Measurements from ENCODE around the gene PFN3. TPM values are rescaled to one million over a fixed set of nuclear protein-coding genes. Genes with fewer than 3 reads are reported as not detected.
"Not testable (repeated sequence)": the region's sequence is repeated elsewhere in the genome, so short reads cannot be mapped to it uniquely, and the experiment has no call there.

The PFN3 gene
- total and polyA plus RNA-seq, 2 experiments from 2014 or later: not detected

- Histone ChIP-seq H3K9me3 (ENCODE audit: low read depth) (no peaks in the 10 kb centered on the region), H3K27me3 (no peaks in the 10 kb centered on the region), H3K4me1 (ENCODE audit: low read depth) (peaks cover 43% of the 10 kb centered on the region), H3K36me3 (no peaks in the 10 kb centered on the region), H3K27ac (peak overlapping the region; percentile 76), H3K4me3 (peak overlapping the region; percentile 20)
- TF ChIP-seq, protein P1, sequence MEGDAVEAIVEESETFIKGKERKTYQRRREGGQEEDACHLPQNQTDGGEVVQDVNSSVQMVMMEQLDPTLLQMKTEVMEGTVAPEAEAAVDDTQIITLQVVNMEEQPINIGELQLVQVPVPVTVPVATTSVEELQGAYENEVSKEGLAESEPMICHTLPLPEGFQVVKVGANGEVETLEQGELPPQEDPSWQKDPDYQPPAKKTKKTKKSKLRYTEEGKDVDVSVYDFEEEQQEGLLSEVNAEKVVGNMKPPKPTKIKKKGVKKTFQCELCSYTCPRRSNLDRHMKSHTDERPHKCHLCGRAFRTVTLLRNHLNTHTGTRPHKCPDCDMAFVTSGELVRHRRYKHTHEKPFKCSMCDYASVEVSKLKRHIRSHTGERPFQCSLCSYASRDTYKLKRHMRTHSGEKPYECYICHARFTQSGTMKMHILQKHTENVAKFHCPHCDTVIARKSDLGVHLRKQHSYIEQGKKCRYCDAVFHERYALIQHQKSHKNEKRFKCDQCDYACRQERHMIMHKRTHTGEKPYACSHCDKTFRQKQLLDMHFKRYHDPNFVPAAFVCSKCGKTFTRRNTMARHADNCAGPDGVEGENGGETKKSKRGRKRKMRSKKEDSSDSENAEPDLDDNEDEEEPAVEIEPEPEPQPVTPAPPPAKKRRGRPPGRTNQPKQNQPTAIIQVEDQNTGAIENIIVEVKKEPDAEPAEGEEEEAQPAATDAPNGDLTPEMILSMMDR (IDR thresholded peaks at IDR 0.05; ENCODE audit: low read depth, low read length): no peak
- DNase-seq (ENCODE audit: low read depth in 1 of 2, low spot score in 1 of 2): peak; percentile 54 to 79
Measured at GRCh38 chr5:177362610-177363507, 37.6 kb downstream of the PFN3 start.

GRCh38 chr5:177362292-177362609, 38.2 kb downstream of the PFN3 start:
- Histone ChIP-seq H3K9me3 (ENCODE audit: low read depth) (no peaks in the 10 kb centered on the region), H3K27ac (peak overlapping the region; percentile 76), H3K4me1 (ENCODE audit: low read depth) (peaks cover 40% of the 10 kb centered on the region), H3K36me3 (no peaks in the 10 kb centered on the region), H3K4me3 (no peak overlapping the region), H3K27me3 (no peaks in the 10 kb centered on the region)
- TF ChIP-seq, protein P1 (IDR thresholded peaks at IDR 0.05; ENCODE audit: low read depth, low read length): no peak
- DNase-seq (ENCODE audit: low read depth in 1 of 2, low spot score in 1 of 2): no peak

GRCh38 chr5:177361418-177362291, 38.8 kb downstream of the PFN3 start:
- Histone ChIP-seq H3K27ac (peak overlapping the region; percentile 76), H3K4me3 (no peak overlapping the region), H3K9me3 (ENCODE audit: low read depth) (no peaks in the 10 kb centered on the region), H3K4me1 (ENCODE audit: low read depth) (peaks cover 38% of the 10 kb centered on the region), H3K27me3 (no peaks in the 10 kb centered on the region), H3K36me3 (no peaks in the 10 kb centered on the region)
- no peak for DNase-seq (ENCODE audit: low read depth in 1 of 2, low spot score in 1 of 2)
- TF ChIP-seq, protein P1 (IDR thresholded peaks at IDR 0.05; ENCODE audit: low read depth, low read length): no peak

DNA sequence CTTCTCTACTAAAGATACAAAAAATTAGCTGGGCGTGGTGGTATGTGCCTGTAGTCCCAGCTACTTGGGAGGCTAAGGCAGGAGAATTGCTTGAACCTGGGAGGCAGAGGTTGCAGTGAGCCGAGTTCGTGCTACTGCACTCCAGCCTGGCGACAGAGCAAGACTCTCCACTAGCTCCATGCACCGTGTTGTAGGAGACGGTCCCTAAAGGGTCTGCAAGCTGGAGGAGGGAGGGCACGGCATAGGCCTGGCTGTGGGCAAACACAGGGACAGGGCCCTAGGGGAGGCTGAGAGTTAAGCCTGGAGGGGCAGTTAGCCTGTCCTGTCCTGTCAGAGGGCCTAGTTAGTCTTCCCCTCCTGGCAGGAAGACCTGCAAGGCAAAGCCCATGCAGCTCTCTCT, 39.7 kb downstream of the PFN3 start:
- H3K27ac ChIP-seq; H3K36me3 ChIP-seq; DNase-seq (ENCODE audit: low read depth in 1 of 2, low spot score in 1 of 2); H3K4me3 ChIP-seq; H3K27me3 ChIP-seq; H3K9me3 ChIP-seq (ENCODE audit: low read depth): not testable (repeated sequence)
- H3K4me1 ChIP-seq (ENCODE audit: low read depth): peaks cover 29% of the 10 kb centered on the region

GRCh38 chr5:177359860-177360259, 40.6 kb downstream of the PFN3 start:
- H3K36me3 ChIP-seq: no peaks in the 10 kb centered on the region
- TF ChIP-seq, protein P1 (IDR thresholded peaks at IDR 0.05; ENCODE audit: low read depth, low read length): no peak
- H3K4me1 ChIP-seq (ENCODE audit: low read depth): peaks cover 25% of the 10 kb centered on the region
- no peaks in the 10 kb centered on the region for H3K27me3 ChIP-seq
- no peak for DNase-seq (ENCODE audit: low read depth in 1 of 2, low spot score in 1 of 2)
- H3K27ac ChIP-seq: peak overlapping the region; percentile 76
- H3K4me3 ChIP-seq: no peak overlapping the region
- H3K9me3 ChIP-seq (ENCODE audit: low read depth): no peaks in the 10 kb centered on the region

Measured in cardiac muscle cell (in vitro differentiated cells and primary cell).